ENCODE data around the gene C9orf57.

DNA sequence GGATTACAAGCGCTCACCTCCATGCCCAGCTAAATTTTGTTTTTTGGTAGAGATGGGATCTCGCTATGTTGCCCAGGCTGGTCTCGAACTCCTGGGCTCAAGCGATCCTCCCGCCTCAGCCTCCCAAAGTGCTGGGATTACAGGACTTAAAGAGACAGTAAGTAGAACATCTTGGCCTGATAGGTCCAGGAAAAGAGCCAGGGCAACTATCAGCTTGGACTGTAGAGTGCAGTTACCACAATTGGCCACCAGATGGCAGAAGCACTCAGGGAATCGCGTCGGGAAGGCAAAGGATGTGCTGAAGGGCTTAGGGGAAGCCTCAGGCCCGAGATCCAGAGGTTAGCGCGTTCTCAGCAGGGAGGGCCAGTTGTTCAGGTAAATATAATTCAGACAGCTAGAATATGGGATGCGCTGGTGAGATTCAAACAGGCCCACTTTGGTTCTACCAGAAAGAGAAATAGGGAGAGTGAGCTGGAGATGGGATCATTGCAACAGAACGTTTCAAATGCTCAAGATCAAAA, 21.5 kb downstream of the C9orf57 start:
- no peak for TF ChIP-seq EP300 (IDR thresholded peaks at IDR 0.05)
- TF ChIP-seq, protein P1, sequence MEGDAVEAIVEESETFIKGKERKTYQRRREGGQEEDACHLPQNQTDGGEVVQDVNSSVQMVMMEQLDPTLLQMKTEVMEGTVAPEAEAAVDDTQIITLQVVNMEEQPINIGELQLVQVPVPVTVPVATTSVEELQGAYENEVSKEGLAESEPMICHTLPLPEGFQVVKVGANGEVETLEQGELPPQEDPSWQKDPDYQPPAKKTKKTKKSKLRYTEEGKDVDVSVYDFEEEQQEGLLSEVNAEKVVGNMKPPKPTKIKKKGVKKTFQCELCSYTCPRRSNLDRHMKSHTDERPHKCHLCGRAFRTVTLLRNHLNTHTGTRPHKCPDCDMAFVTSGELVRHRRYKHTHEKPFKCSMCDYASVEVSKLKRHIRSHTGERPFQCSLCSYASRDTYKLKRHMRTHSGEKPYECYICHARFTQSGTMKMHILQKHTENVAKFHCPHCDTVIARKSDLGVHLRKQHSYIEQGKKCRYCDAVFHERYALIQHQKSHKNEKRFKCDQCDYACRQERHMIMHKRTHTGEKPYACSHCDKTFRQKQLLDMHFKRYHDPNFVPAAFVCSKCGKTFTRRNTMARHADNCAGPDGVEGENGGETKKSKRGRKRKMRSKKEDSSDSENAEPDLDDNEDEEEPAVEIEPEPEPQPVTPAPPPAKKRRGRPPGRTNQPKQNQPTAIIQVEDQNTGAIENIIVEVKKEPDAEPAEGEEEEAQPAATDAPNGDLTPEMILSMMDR (IDR thresholded peaks at IDR 0.05): peak; percentile 88 to 96 (median 93)
